Natural killer cell (primary cell): ENCODE results near the gene AJAP1. TPM values are rescaled to one million over a fixed set of nuclear protein-coding genes. Genes with fewer than 3 reads are reported as not detected.

Experiments
- ATAC-seq, 3 donors: fragments of 150-1000 bp in 2 of 3; fragments of 200-7000 bp in 1 of 3; cut with Tn5 transposase; 1 replicate in 1 of 3; 2 replicates in 2 of 3; pipeline ENCODE4 v1.10.0; 2021; ENCODE audit warnings: mild to moderate bottlenecking in 2 of 3, moderate library complexity in 2 of 3
- DNase-seq, 2 donors: peaks; one replicate each; pipeline versions ENCODE4 v3.0.0 to v3.0.0-alpha.2; 2013 to 2021; ENCODE audit warnings: mixed read lengths in 1 of 2
- H3K27ac ChIP-seq: one replicate; pipeline ENCODE4 v1.5.1; 2013; ENCODE audit warnings: mild to moderate bottlenecking, low read length
- H3K27me3 ChIP-seq: one replicate; pipeline ENCODE4 v1.6.1; 2013; ENCODE audit warnings: low read length; ENCODE audit not compliant: control insufficient read depth, insufficient read depth
- H3K36me3 ChIP-seq: one replicate; pipeline ENCODE4 v1.6.1; 2013; ENCODE audit warnings: low read length; ENCODE audit not compliant: control insufficient read depth, insufficient read depth
- H3K4me1 ChIP-seq: one replicate; pipeline ENCODE4 v1.6.1; 2013; ENCODE audit warnings: low read length; ENCODE audit not compliant: control insufficient read depth, insufficient read depth
- H3K4me3 ChIP-seq: one replicate; pipeline ENCODE4 v1.5.1; 2013; ENCODE audit warnings: low read length
- H3K9me3 ChIP-seq: one replicate; pipeline ENCODE4 v1.6.1; 2013; ENCODE audit warnings: low read length; ENCODE audit not compliant: control insufficient read depth, insufficient read depth
- H3K27ac Mint-ChIP-seq, 2 donors: one replicate each; pipeline ENCODE4 v1.8.0; 2022; ENCODE audit warnings: mild to moderate bottlenecking in 2 of 2, mixed read lengths in 2 of 2, moderate library complexity in 1 of 2
- H3K27me3 Mint-ChIP-seq, 2 donors: one replicate each; pipeline ENCODE4 v1.8.0; 2022; ENCODE audit warnings: low read depth in 2 of 2, mixed read lengths in 2 of 2
- H3K36me3 Mint-ChIP-seq: one replicate; pipeline ENCODE4 v1.8.0; 2022; ENCODE audit warnings: mixed read lengths
- H3K4me1 Mint-ChIP-seq, 2 donors: one replicate each; pipeline ENCODE4 v1.8.0; 2022; ENCODE audit warnings: mixed read lengths in 2 of 2
- H3K4me3 Mint-ChIP-seq: one replicate; pipeline ENCODE4 v1.8.0; 2022; ENCODE audit warnings: mild to moderate bottlenecking, moderate library complexity, mixed read lengths
- H3K9me3 Mint-ChIP-seq, 2 donors: one replicate each; pipeline ENCODE4 v1.8.0; 2022; ENCODE audit warnings: mixed read lengths in 2 of 2
- CTCF ChIP-seq: fragments of 200-600 bp; IDR thresholded peaks from one replicate; pipeline ENCODE4 v1.8.0; 2022; ENCODE audit warnings: antibody characterized with exemption
- WGBS: methylation state at CpG from one replicate; pipeline ENCODE4 v1.1.7; 2013; ENCODE audit warnings: missing lambda C conversion rate; ENCODE audit not compliant: insufficient coverage; 5-methylcytosine and 5-hydroxymethylcytosine counted together
- intact Hi-C: fragments of 100-400 bp; cut with micrococcal nuclease; formaldehyde crosslinking; loops from one replicate; pipeline ENCODE4 v1.14.2; 2022
- total RNA-seq, 4 donors: library from RNA; stranded (reverse); fragments of 120-200 nt in 1 of 4; gene quantifications; one replicate each; pipeline versions ENCODE4 v1.2.3 to v1.2.4, GENCODE V29; 2013 to 2022

Gene AJAP1
- total RNA-seq, 3 donors from 2014 or later (not counting 1 experiment from before 2014, with no cell fraction given) = not detected

- Histone ChIP-seq H3K9me3 (no peaks in the 10 kb centered on the region), H3K27ac (no peak overlapping the region), H3K27me3 (no peaks in the 10 kb centered on the region), H3K4me3 (no peak overlapping the region), H3K36me3 (no peaks in the 10 kb centered on the region), H3K4me1 (no peaks in the 10 kb centered on the region)
- intact Hi-C loops = no loop called here
- peaks cover 3 to 9% of the 10 kb centered on the region in 2 donors for H3K27me3 Mint-ChIP-seq
- no peak for ATAC-seq
- H3K4me3 Mint-ChIP-seq = no peak overlapping the region
- TF ChIP-seq CTCF = no peak
- H3K36me3 Mint-ChIP-seq = no peaks in the 10 kb centered on the region
- no peaks in the 10 kb centered on the region for H3K4me1 Mint-ChIP-seq
- WGBS = 76% methylated on average over 11 of the region's 12 CpGs
- no peak overlapping the region for H3K27ac Mint-ChIP-seq
- H3K9me3 Mint-ChIP-seq = no peaks in the 10 kb centered on the region
- no peak for DNase-seq
These were observed 19.5 kb upstream of the AJAP1 start for GRCh38 chr1:4634793-4635406.

GRCh38 chr1:4636186-4636585, 18.2 kb upstream of the AJAP1 start:
- 87% methylated on average over 8 of the region's 8 CpGs for WGBS
- Histone ChIP-seq H3K36me3 (no peaks in the 10 kb centered on the region), H3K4me1 (no peaks in the 10 kb centered on the region), H3K9me3 (no peaks in the 10 kb centered on the region), H3K27me3 (no peaks in the 10 kb centered on the region), H3K27ac (no peak overlapping the region), H3K4me3 (no peak overlapping the region)
- no peak for DNase-seq
- Mint-ChIP-seq H3K36me3 (no peaks in the 10 kb centered on the region), H3K4me1 (no peaks in the 10 kb centered on the region), H3K4me3 (no peak overlapping the region), H3K9me3 (no peaks in the 10 kb centered on the region), H3K27ac (no peak overlapping the region), H3K27me3 (peaks cover 3 to 9% of the 10 kb centered on the region in 2 donors)
- intact Hi-C loops = no loop called here
- ATAC-seq = no peak
- no peak for TF ChIP-seq CTCF

- no peaks in the 10 kb centered on the region for H3K27me3 ChIP-seq
- no peak for ATAC-seq
- H3K9me3 ChIP-seq = no peaks in the 10 kb centered on the region
- Mint-ChIP-seq H3K27me3 (peaks cover 4 to 9% of the 10 kb centered on the region in 2 donors), H3K27ac (no peak overlapping the region), H3K4me3 (no peak overlapping the region), H3K9me3 (no peaks in the 10 kb centered on the region), H3K4me1 (no peaks in the 10 kb centered on the region), H3K36me3 (no peaks in the 10 kb centered on the region)
- intact Hi-C loops = no loop called here
- H3K4me1 ChIP-seq = no peaks in the 10 kb centered on the region
- no peak for DNase-seq
- H3K36me3 ChIP-seq = no peaks in the 10 kb centered on the region
- no peak overlapping the region for H3K4me3 ChIP-seq
- WGBS = 87% methylated on average over 23 of the region's 23 CpGs
- no peak overlapping the region for H3K27ac ChIP-seq
- no peak for TF ChIP-seq CTCF
These were observed 17.6 kb upstream of the AJAP1 start for GRCh38 chr1:4636644-4637380.
